ENCODE results near the gene ANKDD1A.

GRCh38 chr15:64888336-64888735 is 23.4 kb upstream of the ANKDD1A start:
- TF ChIP-seq CTCF (IDR thresholded peaks at IDR 0.05) (no peak), POLR2A (IDR thresholded peaks at IDR 0.05) (no peak)

Data from lower leg skin (tissue), 3 donors.